ENCODE measurements around the gene KIF26B.

Gene KIF26B

GRCh38 chr1:245751726-245752470, 597.1 kb downstream of the KIF26B start:
- DNase-seq (ENCODE audit: low spot score) = no peak

- no peak for DNase-seq (ENCODE audit: low spot score)
Measured at GRCh38 chr1:245752561-245752960, 597.8 kb downstream of the KIF26B start.

DNA sequence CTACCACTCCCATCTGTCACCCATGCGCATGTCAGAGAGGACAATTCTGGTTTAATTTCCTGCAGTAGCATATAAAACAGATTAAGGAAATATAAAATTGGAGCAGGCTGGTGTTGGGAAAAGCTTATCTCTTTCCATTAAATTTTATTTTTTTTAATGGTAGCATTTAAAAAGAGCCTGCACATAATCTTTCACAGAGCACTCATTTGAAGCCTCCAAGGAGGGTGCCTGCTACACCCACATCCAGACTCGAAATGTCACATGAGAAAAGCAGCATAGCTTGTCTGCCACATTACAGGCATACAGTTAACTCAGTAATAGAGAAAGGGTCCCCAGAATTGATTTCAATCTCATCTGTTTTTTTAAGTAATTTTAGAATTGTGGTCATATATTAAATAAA, 599.0 kb downstream of the KIF26B start:
- DNase-seq (ENCODE audit: low spot score) = no peak

DNA sequence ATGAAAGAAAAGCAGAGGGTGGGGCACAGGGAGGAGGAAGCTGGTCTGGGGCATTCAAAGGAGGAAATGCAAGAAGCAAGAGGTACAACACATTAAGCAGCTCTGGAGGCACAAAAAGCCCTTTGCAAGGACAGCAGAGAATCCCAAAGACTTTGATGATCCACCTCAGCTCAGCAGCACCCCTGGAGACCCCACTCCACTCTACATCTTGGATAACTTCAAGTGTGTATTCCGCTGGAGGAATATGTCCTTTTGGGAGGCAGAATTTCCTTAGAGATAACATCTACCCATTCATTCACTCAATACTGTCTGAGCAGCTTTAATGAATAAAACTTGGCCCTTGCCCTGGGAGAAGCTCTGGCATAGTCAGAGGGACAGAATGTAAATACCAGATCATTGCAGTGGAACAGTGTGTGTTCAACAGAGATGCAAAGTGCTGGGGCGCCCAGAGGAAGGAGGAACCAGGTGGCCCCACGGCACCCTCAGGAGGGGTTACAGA, 599.7 kb downstream of the KIF26B start:
- no peak for DNase-seq (ENCODE audit: low spot score)
